C4-2B (cell line): ENCODE measurements around the gene COL7A1.

ENCODE experiments used
- H3K27ac ChIP-seq: fragments of 450-650 bp; 2 replicates; pipeline ENCODE4 v1.5.1; 2017
- CTCF ChIP-seq: fragments of 450-650 bp; conservative IDR thresholded peaks from 2 replicates; pipeline ENCODE4 v1.5.1; 2017; ENCODE audit warnings: mild to moderate bottlenecking
- ZFX ChIP-seq: fragments of 450-650 bp; IDR thresholded peaks from 2 replicates; pipeline ENCODE4 v1.6.1; 2017

The COL7A1 gene

GRCh38 chr3:48628277-48629017, 33.3 kb upstream of the COL7A1 start:
- no peak for TF ChIP-seq ZFX
- TF ChIP-seq CTCF: no peak
- no peak overlapping the region for H3K27ac ChIP-seq

- H3K27ac ChIP-seq: no peak overlapping the region
Measured at GRCh38 chr3:48625600-48625999, 30.5 kb upstream of the COL7A1 start.

DNA sequence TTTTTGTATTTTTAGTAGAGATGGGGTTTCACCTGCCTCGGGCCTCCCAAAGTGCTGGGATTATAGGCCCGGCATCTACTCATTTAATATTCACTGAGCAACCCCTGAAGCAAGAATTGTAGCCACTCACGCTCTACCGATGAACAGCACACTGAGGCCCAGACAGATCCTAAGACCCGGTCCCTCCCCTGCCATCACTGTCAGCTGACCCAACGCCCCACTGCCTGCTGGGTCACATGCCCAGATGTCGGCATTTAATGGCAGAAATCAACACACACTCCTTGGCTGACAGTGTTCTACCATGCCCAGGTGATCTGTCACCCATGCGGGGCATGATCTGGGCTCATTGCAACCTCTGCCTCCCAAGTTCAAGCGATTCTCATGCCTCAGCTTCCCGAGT, 29.6 kb upstream of the COL7A1 start:
- TF ChIP-seq CTCF: no peak
- TF ChIP-seq ZFX: no peak
- peak overlapping the region; percentile 67 for H3K27ac ChIP-seq

More at GRCh38 chr3:48625600-48625999, 30.5 kb upstream of the COL7A1 start:
- TF ChIP-seq ZFX (no peak), CTCF (no peak)

- TF ChIP-seq CTCF (no peak), ZFX (no peak)
- H3K27ac ChIP-seq: peak overlapping the region; percentile 67
Measured at GRCh38 chr3:48623851-48624547, 28.9 kb upstream of the COL7A1 start.

DNA sequence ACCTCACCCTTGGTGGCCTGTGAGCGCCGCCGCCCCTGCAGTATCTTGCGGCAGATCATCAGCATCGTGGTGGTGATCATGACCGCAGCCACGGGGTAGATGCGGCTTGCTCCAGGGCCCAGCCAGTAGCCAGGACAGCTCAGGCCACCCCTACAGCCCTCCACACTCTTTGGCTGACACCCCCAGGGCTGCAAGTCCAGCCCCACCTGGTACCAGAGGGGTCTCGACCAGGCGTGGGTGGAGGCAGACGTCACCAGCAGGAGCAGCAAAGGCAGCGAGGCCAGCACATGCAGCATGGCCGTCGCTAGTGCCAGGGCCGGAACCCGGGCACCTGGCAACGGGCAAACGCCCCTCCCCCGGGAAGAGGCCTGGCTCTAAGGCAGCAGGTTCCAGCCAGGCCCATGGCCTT, 26.3 kb upstream of the COL7A1 start, which contains the start of gene TMEM89:
Gene TMEM89 (minus strand): TSS at position 309 of the 409 bp plus-strand sequence. CDS start 13 bp downstream, at position 296.
- peak within 1 kb of the TSS; percentile 39 for H3K27ac ChIP-seq
- TF ChIP-seq CTCF: no peak
- TF ChIP-seq ZFX: no peak

- H3K27ac ChIP-seq: peak overlapping the region; percentile 39
- TF ChIP-seq CTCF: no peak
- no peak for TF ChIP-seq ZFX
Measured at GRCh38 chr3:48619541-48620524, 24.7 kb upstream of the COL7A1 start.
